ENCODE results near the gene PCDHGA4.

DNA sequence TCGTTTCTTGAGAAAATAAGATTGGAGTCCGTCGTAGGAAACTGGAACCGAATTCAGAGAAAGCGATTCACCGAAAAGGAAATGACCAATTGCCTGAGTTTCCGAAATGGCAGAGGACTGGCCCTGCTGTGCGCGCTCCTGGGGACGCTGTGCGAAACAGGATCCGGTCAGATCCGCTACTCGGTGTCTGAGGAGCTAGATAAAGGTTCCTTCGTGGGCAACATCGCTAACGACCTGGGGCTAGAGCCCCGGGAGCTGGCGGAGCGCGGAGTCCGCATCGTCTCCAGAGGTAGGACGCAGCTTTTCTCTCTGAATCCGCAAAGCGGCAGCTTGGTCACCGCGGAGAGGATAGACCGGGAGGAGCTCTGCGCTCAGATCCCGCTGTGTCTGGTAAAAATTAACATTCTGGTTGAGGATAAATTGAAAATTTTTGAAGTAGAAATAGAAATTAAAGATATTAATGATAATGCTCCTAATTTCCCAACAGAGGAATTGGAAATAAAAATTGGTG, 10.8 kb upstream of the PCDHGA4 start:
- no peak for TF ChIP-seq ZNF549 (tag by site-specific recombination; IDR thresholded peaks at IDR 0.05)
- no peak for TF ChIP-seq ZNF639 (tag by site-specific recombination; IDR thresholded peaks at IDR 0.05)
- TF ChIP-seq HOXA7 (CRISPR knock-in tag; IDR thresholded peaks at IDR 0.05; ENCODE audit: borderline replicate concordance): no peak
- no peak for TF ChIP-seq ZNF571 (tag by site-specific recombination; IDR thresholded peaks at IDR 0.05)
- TF ChIP-seq SALL2 (tag by site-specific recombination; IDR thresholded peaks at IDR 0.05; ENCODE audit: borderline replicate concordance): no peak
- TF ChIP-seq TSHZ1 (tag by site-specific recombination; IDR thresholded peaks at IDR 0.05; ENCODE audit: borderline replicate concordance): no peak
- TF ChIP-seq KLF1 (tag by site-specific recombination; IDR thresholded peaks at IDR 0.05): no peak
- TF ChIP-seq ZNF140 (tag by site-specific recombination; IDR thresholded peaks at IDR 0.05): no peak
- TF ChIP-seq ZNF544 (tag by site-specific recombination; IDR thresholded peaks at IDR 0.05): no peak

Measured in HEK293 (cell line).